BJ (cell line): Measurements from ENCODE around the gene SND1. TPM values are rescaled to one million over a fixed set of nuclear protein-coding genes. Genes with fewer than 3 reads are reported as not detected.

Experiments used
- CTCF ChIA-PET: fragments of 350-600 bp; formaldehyde crosslinking; extraction: SDS; loops from one replicate; lab custom pipeline; 2021; ENCODE audit warnings: antibody characterized with exemption, inconsistent platforms; lab: Yijun Ruan, JAX
- POLR2A ChIA-PET: fragments of 300-600 bp; sonication (Branson Sonifier 250); formaldehyde crosslinking; extraction: SDS; loops from one replicate; lab custom pipeline; 2021; ENCODE audit warnings: antibody characterized with exemption; lab: Charles Lee
- DNase-seq: peaks from one replicate; pipeline ENCODE4 v3.0.0-alpha.2; 2011; ENCODE audit warnings: low read depth
- H3K27me3 ChIP-seq: 2 replicates; pipeline ENCODE4 v1.6.0; 2011; ENCODE audit warnings: low read length; ENCODE audit not compliant: control insufficient read depth, insufficient read depth
- H3K36me3 ChIP-seq: 2 replicates; pipeline ENCODE4 v1.5.1; 2011; ENCODE audit warnings: low read length; ENCODE audit not compliant: control insufficient read depth, insufficient read depth
- H3K4me3 ChIP-seq: 2 replicates; pipeline ENCODE4 v1.5.1; 2011; ENCODE audit warnings: low read depth, mild to moderate bottlenecking, control low read depth, low read length
- CTCF ChIP-seq: IDR thresholded peaks from 2 replicates; pipeline ENCODE4 v1.5.1; 2011; ENCODE audit warnings: low read depth, mild to moderate bottlenecking, control low read depth, inconsistent platforms, low read length, moderate library complexity; ENCODE audit not compliant: insufficient read depth
- polyA plus RNA-seq: library from polyadenylated mRNA; depleted of rRNA; stranded (reverse); fragments of >200 nt; gene quantifications from 2 replicates; pipeline ENCODE4 v1.2.3, GENCODE V29; 2011

Gene SND1
- polyA plus RNA-seq, 1 experiment, result 203 TPM

- DNase-seq, result no peak
- ChIA-PET CTCF (interaction anchor here (0.9 kb wide), 1 partner anchor 11 kb away, joined by 3 read pairs; no protein-coding TSS in a partner anchor), POLR2A (no interaction called here)
- Histone ChIP-seq H3K27me3 (no peaks in the 10 kb centered on the region), H3K36me3 (peaks cover 2% of the 10 kb centered on the region), H3K4me3 (no peak overlapping the region)
- no peak for TF ChIP-seq CTCF
Measured at GRCh38 chr7:128017460-128017859, 365.5 kb downstream of the SND1 start.

GRCh38 chr7:128017862-128018845 lies 366.2 kb downstream of the SND1 start:
- no peaks in the 10 kb centered on the region for H3K36me3 ChIP-seq
- POLR2A ChIA-PET, result no interaction called here
- no peak for TF ChIP-seq CTCF
- CTCF ChIA-PET, result interaction anchor here (0.9 to 1.1 kb wide), 3 partner anchors 12 to 113 kb away, joined by 3 read pairs; no protein-coding TSS in a partner anchor
- H3K27me3 ChIP-seq, result no peaks in the 10 kb centered on the region
- no peak overlapping the region for H3K4me3 ChIP-seq
- no peak for DNase-seq

GRCh38 chr7:128019288-128019687 lies 367.3 kb downstream of the SND1 start:
- ChIA-PET CTCF (interaction anchor here (1.0 to 1.1 kb wide), 2 partner anchors 16 to 190 kb away, joined by 3 read pairs; no protein-coding TSS in a partner anchor), POLR2A (no interaction called here)
- Histone ChIP-seq H3K4me3 (no peak overlapping the region), H3K36me3 (no peaks in the 10 kb centered on the region), H3K27me3 (no peaks in the 10 kb centered on the region)
- no peak for DNase-seq
- TF ChIP-seq CTCF, result no peak

DNA sequence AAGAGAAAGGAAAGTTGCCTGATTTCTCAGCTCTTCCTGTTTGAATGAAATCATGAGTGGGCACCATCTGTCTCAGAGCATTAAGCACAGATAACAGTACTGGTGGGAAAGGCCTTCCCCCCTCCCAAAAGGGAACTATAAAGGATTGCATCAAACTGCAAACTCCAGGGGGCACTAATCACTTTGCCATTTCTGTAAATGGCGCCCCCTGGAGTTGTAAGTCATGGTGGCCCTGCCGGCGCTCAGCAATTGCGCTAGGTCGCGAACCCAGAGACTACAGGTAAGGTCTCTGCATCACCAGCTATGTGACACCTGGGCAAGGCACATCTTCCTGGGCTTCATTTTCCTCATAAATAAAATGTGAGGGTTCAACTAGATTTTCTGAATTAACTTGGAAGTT lies 368.2 kb downstream of the SND1 start:
- H3K4me3 ChIP-seq, result no peak overlapping the region
- ChIA-PET POLR2A (no interaction called here), CTCF (interaction anchor here (1.0 kb wide), 1 partner anchor 9 kb away, joined by 3 read pairs; no protein-coding TSS in a partner anchor)
- no peak for DNase-seq
- no peaks in the 10 kb centered on the region for H3K36me3 ChIP-seq
- H3K27me3 ChIP-seq, result no peaks in the 10 kb centered on the region
- 0 out of 2 replicates have a peak, but pooled peaks have one; percentile 10 for TF ChIP-seq CTCF

- Histone ChIP-seq H3K4me3 (no peak overlapping the region), H3K36me3 (no peaks in the 10 kb centered on the region), H3K27me3 (no peaks in the 10 kb centered on the region)
- no peak for DNase-seq
- ChIA-PET CTCF (interaction anchor here (0.7 to 0.9 kb wide), 2 partner anchors 15 to 213 kb away, joined by 3 read pairs; no protein-coding TSS in a partner anchor), POLR2A (interaction anchor here (0.5 kb wide), 1 partner anchor 109 kb away, joined by 4 read pairs; no protein-coding TSS in a partner anchor)
- TF ChIP-seq CTCF, result no peak
Measured at GRCh38 chr7:128021366-128021765, 369.4 kb downstream of the SND1 start.
